Coronary artery (tissue), 2 donors: ENCODE measurements around the gene EXD2.

Source experiments
- DNase-seq: peaks from one replicate; pipeline ENCODE4 v3.0.0-alpha.2; 2017; ENCODE audit warnings: low spot score
- H3K27ac ChIP-seq, 2 donors: fragments of 200-600 bp; sonication (generic); one replicate each; pipeline ENCODE4 v1.5.1; 2016 to 2019
- H3K4me3 ChIP-seq: fragments of 200-600 bp; sonication (generic); 2 replicates; pipeline ENCODE4 v1.5.1; 2016; ENCODE audit warnings: mild to moderate bottlenecking, moderate library complexity
- TF ChIP-seq, protein P1 (sequence below): fragments of 200-600 bp; sonication (generic); IDR thresholded peaks from one replicate; pipeline ENCODE4 v1.5.1; 2019; ENCODE audit warnings: antibody characterized with exemption

EXD2 gene

DNA sequence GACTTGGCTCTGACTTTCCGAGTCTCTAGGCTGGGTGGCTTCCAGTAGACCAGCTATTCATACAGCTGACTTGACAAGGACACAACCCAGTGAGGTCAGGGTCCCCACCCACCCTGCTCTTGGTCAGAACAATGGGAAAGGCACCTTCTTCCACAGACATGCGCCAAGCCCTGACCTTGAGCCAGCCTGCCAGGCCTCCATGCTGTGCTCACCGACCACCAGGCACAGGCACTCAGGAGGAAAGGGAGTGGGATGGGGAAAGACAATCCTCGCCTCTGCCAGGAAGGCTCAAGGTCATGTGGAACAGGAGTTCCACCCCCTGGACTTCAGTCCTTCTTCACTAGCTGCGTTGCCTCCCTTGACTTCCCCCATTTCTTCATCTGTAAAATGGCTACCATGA lies 100.1 kb downstream of the EXD2 start:
- Histone ChIP-seq H3K27ac (no peak overlapping the region), H3K4me3 (no peak overlapping the region)
- no peak for DNase-seq
- TF ChIP-seq, protein P1, sequence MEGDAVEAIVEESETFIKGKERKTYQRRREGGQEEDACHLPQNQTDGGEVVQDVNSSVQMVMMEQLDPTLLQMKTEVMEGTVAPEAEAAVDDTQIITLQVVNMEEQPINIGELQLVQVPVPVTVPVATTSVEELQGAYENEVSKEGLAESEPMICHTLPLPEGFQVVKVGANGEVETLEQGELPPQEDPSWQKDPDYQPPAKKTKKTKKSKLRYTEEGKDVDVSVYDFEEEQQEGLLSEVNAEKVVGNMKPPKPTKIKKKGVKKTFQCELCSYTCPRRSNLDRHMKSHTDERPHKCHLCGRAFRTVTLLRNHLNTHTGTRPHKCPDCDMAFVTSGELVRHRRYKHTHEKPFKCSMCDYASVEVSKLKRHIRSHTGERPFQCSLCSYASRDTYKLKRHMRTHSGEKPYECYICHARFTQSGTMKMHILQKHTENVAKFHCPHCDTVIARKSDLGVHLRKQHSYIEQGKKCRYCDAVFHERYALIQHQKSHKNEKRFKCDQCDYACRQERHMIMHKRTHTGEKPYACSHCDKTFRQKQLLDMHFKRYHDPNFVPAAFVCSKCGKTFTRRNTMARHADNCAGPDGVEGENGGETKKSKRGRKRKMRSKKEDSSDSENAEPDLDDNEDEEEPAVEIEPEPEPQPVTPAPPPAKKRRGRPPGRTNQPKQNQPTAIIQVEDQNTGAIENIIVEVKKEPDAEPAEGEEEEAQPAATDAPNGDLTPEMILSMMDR: no peak

GRCh38 chr14:69291891-69292561 lies 100.7 kb downstream of the EXD2 start:
- no peak for DNase-seq
- TF ChIP-seq, protein P1: no peak
- Histone ChIP-seq H3K27ac (no peak overlapping the region), H3K4me3 (no peak overlapping the region)
